Rectal smooth muscle tissue (tissue), 1 donor: Measurements from ENCODE around the gene ANKRD13D.

Source experiments
- H3K27ac ChIP-seq: one replicate; pipeline ENCODE4 v1.7.0; 2013; ENCODE audit warnings: low read depth, low read length, inconsistent platforms
- H3K27me3 ChIP-seq: one replicate; pipeline ENCODE4 v1.7.0; 2013; ENCODE audit warnings: low read length; ENCODE audit not compliant: control insufficient read depth, insufficient read depth
- H3K36me3 ChIP-seq: one replicate; pipeline ENCODE4 v1.7.0; 2013; ENCODE audit warnings: low read length; ENCODE audit not compliant: control insufficient read depth, insufficient read depth
- H3K4me1 ChIP-seq: one replicate; pipeline ENCODE4 v1.7.0; 2013; ENCODE audit warnings: low read length; ENCODE audit not compliant: control insufficient read depth, insufficient read depth
- H3K4me3 ChIP-seq: one replicate; pipeline ENCODE4 v1.7.0; 2013; ENCODE audit warnings: low read length
- H3K9ac ChIP-seq: one replicate; pipeline ENCODE4 v1.7.0; 2013; ENCODE audit warnings: low read length

ANKRD13D gene

DNA sequence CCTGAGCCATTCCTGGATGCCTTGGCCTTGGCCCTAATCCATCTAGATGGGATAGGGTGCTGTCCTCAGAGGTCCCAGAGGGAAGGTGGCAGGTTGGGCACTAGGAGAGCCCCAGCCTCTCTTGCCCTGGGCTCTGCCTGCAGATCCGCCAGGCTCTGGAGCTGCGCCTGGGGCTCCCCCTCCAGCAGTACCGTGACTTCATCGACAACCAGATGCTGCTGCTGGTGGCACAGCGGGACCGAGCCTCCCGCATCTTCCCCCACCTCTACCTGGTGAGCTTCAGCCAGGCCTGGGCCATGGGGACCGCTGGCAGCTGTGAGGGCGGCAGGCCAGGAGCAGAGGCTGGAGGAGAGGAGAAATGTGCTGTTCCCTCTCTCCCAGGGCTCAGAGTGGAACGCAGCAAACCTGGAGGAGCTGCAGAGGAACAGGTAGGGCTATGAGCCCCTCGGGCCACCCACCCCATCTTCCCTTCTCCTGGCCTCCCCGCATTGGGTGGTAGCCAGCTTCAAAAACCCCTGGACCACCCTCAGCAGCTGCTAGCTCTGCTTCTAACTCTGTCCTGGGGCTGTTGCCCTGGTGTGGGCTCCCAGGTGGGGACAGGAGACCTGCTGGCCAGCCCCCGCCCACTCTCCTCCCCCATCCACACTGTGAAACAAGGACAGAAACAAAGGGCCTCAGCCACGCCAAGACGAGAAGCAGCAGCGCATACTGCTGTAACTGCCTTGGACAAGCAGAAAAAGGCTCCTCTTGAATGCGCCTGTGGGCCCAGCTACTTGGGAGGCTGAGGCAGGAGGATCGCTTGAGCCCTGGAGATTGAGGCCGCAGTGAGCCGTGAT lies 19.1 kb downstream of the ANKRD13D start:
- peaks cover 4% of the 10 kb centered on the region for H3K36me3 ChIP-seq

DNA sequence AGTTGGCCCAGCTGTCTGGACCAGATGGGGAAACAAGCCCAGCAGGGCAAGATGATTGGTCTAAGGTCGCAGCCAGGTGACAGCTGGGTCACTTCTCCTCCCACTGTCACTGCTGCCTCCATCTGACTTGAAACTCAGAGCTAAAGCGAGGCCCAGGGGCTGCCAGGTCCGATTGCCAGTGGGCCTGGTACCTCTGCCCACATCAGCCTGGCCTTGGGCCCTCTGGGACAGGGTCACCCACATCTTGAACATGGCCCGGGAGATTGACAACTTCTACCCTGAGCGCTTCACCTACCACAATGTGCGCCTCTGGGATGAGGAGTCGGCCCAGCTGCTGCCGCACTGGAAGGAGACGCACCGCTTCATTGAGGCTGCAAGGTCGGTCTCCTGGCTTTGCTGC lies 20.1 kb downstream of the ANKRD13D start:
- no peak overlapping the region for H3K27ac ChIP-seq
- no peak overlapping the region for H3K9ac ChIP-seq
- H3K27me3 ChIP-seq: no peaks in the 10 kb centered on the region
- H3K4me1 ChIP-seq: no peaks in the 10 kb centered on the region
- H3K4me3 ChIP-seq: no peak overlapping the region
- peaks cover 4% of the 10 kb centered on the region for H3K36me3 ChIP-seq

More for the DNA sequence above, 19.1 kb downstream of the ANKRD13D start:
- H3K9ac ChIP-seq: no peak overlapping the region
- H3K4me3 ChIP-seq: no peak overlapping the region
- H3K27me3 ChIP-seq: no peaks in the 10 kb centered on the region
- H3K4me1 ChIP-seq: no peaks in the 10 kb centered on the region
- H3K27ac ChIP-seq: no peak overlapping the region

DNA sequence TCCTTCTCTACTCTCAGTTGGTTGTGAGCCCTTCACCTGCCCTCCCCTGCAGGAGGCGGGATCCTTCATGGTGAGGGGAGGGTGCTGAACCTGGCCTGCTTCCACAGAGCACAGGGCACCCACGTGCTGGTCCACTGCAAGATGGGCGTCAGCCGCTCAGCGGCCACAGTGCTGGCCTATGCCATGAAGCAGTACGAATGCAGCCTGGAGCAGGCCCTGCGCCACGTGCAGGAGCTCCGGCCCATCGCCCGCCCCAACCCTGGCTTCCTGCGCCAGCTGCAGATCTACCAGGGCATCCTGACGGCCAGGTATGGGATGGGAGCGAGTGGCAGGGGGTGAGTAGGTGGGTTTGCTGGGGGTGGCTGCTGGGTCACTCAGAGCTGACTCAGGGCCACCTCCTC lies 20.6 kb downstream of the ANKRD13D start:
- H3K4me3 ChIP-seq: no peak overlapping the region
- H3K9ac ChIP-seq: no peak overlapping the region
- H3K4me1 ChIP-seq: no peaks in the 10 kb centered on the region
- H3K27ac ChIP-seq: no peak overlapping the region
- H3K36me3 ChIP-seq: peaks cover 4% of the 10 kb centered on the region
- no peaks in the 10 kb centered on the region for H3K27me3 ChIP-seq

DNA sequence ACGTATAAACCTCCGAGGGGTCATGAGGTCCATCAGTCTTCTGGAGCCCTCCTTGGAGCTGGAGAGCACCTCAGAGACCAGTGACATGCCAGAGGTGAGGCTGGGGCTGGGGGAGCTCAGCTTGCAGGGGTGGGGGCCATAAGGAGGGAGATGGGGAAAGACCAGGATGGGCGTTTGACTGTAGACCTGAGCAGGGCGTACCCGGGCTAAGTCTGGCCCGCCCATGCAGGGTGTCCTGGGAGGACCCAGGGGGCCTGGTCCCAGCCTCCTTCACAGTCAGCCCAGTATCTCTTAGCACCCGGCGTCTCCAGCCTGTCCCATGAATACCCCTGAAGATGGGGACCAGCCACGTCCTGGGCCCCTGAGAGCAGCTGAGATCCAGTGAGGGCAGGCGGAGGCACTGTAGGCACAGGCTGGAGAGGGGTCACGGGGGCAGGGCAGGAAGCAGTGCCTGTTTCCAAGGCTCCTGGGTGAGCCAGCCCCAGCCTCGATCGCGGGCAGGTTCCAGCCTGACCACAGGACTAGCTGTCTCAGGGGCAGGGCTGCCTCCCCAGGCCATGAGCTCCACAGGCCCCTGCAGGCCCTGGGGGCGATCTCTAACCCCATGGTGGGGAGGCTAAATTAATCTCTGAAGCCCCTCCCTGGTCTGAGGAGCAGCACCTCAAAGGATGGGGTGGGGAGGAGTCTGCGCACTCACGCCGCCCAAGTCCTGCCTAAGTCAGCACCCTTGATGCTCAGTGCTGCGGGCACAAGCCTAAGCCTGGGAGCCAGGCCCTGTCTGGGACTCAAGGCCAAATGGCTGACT lies 21.3 kb downstream of the ANKRD13D start:
- no peak overlapping the region for H3K4me3 ChIP-seq
- H3K4me1 ChIP-seq: no peaks in the 10 kb centered on the region
- H3K27ac ChIP-seq: no peak overlapping the region
- H3K9ac ChIP-seq: no peak overlapping the region
- no peaks in the 10 kb centered on the region for H3K27me3 ChIP-seq
- peaks cover 4% of the 10 kb centered on the region for H3K36me3 ChIP-seq

DNA sequence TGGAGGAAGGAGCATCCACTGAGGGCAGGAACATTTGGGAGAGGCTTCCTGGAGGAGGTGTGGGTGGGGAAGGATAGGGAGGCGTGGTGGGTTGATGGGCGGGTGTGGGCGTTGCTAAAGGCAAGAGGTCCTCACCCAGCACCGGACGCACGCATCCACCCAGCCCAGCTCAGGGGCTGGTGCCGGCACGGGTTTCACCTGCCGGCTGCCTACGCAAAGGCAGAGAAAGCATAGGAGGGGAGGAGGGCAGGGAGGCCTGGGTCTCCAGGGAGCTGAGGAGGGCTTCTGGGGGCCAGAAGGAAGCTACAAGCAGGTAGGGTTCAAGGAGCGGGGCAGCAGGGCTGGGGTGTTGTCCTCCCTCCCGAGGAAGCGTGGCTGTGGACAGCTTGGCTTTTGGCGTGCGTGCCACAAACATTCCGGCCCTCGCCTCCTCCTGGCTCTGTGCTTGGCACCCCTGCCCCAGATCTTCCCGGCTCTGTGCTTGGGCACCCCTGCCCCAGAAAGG lies 22.0 kb downstream of the ANKRD13D start:
- no peaks in the 10 kb centered on the region for H3K4me1 ChIP-seq
- no peak overlapping the region for H3K4me3 ChIP-seq
- no peak overlapping the region for H3K9ac ChIP-seq
- H3K36me3 ChIP-seq: peaks cover 4% of the 10 kb centered on the region
- H3K27ac ChIP-seq: no peak overlapping the region
- H3K27me3 ChIP-seq: no peaks in the 10 kb centered on the region

DNA sequence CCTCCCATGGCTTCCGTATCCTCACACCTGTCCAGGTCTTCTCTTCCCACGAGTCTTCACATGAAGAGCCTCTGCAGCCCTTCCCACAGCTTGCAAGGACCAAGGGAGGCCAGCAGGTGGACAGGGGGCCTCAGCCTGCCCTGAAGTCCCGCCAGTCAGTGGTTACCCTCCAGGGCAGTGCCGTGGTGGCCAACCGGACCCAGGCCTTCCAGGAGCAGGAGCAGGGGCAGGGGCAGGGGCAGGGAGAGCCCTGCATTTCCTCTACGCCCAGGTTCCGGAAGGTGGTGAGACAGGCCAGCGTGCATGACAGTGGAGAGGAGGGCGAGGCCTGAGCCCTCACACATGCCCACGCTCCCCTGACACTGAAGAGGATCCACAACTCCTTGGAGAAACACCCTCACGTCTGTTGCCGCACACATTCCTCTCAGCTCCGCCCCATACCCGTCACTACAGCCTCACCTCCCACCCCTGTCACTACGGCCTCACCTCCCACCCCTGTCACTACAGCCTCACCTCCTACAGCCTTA lies 22.5 kb downstream of the ANKRD13D start:
- Histone ChIP-seq H3K4me1 (no peaks in the 10 kb centered on the region), H3K4me3 (no peak overlapping the region), H3K27ac (no peak overlapping the region), H3K27me3 (no peaks in the 10 kb centered on the region), H3K36me3 (peaks cover 4% of the 10 kb centered on the region), H3K9ac (no peak overlapping the region)

DNA sequence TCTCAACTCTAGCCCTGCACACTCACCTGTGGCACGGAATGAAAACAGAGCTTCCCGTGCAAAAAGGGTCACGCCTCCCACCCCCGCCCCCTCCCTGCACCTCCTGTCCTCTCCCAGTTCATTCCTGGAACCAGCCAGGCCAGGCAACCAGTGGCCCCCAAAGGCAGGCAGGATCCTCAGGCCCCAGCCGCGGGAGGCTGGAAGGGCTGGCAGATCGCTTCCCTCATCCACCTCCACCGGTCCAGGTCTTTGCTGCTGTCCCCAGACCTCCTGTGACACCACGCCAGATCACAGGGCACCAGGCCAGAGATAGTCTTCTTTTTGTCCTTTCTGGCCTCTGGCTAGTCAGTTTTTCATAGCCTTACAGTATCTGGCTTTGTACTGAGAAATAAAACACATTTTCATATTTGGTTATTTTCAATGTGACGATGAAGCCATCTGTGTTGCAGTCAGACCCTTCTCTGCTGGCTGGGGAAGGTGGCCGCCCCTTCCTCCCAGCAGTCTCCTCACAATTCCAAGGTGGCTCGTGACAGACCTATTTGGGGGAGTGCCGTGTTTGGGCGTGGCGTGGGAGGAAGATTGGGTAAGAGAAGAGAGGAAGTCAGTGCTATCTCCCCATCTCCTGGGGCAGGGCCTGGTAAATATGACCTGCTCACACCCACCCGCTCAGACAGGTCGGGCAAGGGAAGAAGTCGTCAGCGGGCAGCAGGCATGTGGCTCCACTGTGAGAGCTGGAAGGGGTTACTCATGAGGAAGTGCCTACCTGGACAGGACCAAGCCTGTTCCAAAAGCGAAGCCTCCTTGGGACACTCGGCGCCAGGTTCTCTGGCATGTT lies 23.3 kb downstream of the ANKRD13D start:
- Histone ChIP-seq H3K27ac (no peak overlapping the region), H3K4me3 (no peak overlapping the region), H3K9ac (no peak overlapping the region), H3K36me3 (peaks cover 4% of the 10 kb centered on the region), H3K4me1 (no peaks in the 10 kb centered on the region), H3K27me3 (no peaks in the 10 kb centered on the region)

DNA sequence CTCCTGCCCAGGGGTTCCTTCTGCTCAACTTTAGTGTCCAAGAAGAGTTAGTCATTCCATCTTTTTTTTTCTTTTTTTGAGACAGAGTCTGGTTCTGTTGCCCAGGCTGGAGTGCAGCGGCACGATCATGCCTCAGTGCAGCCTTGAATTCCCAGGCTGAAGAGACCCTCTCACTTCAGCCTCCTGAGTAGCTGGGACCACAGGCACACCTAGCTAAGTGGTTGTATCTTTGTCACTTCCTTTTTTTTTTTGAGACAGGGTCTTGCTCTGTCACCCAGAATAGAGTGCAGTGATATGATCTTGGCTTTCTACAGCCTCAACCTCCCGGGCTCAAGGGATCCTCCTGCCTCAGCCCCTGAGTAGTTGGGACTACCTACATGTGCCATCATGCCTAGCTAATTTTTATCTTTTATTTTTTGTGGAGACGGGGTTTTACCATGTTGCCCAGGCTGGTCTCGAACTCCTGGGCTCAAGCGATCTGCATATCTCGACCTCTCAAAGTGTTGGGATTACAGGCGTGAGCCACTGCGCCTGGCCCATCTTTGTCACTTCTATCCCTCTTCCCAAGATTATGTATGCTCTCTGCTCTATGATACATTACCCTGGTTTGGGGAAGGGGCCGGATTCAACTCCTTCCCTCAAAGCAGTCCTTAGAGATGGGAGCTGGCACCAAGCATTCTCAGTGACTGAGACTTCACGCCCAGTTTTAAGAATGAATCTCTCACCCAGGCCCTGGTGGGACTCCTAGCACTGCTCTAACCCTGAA lies 24.2 kb downstream of the ANKRD13D start:
- no peaks in the 10 kb centered on the region for H3K27me3 ChIP-seq
- peaks cover 4% of the 10 kb centered on the region for H3K36me3 ChIP-seq
- no peak overlapping the region for H3K9ac ChIP-seq
- no peak overlapping the region for H3K27ac ChIP-seq
- H3K4me3 ChIP-seq: no peak overlapping the region
- no peaks in the 10 kb centered on the region for H3K4me1 ChIP-seq

DNA sequence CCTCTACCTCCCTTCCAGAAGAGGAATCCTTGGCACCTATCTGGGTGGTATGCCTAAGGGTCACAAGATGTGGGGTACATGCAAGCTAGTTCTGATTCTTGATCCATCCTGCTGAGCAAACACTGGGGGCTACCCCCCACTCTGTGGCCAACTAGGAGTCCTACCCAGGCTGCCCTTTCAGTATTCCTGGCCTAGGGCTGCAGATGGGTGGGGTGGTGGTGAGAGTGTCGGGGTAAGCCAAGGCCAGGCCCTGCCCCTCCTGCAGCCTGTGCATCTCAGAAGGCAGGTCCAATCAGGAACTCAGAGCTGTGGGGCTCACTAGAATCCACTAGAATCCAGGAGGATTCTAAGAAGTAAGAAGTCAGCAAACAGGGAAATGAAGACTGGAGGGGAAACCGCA lies 25.1 kb downstream of the ANKRD13D start:
- H3K9ac ChIP-seq: no peak overlapping the region
- H3K27me3 ChIP-seq: no peaks in the 10 kb centered on the region
- H3K27ac ChIP-seq: no peak overlapping the region

DNA sequence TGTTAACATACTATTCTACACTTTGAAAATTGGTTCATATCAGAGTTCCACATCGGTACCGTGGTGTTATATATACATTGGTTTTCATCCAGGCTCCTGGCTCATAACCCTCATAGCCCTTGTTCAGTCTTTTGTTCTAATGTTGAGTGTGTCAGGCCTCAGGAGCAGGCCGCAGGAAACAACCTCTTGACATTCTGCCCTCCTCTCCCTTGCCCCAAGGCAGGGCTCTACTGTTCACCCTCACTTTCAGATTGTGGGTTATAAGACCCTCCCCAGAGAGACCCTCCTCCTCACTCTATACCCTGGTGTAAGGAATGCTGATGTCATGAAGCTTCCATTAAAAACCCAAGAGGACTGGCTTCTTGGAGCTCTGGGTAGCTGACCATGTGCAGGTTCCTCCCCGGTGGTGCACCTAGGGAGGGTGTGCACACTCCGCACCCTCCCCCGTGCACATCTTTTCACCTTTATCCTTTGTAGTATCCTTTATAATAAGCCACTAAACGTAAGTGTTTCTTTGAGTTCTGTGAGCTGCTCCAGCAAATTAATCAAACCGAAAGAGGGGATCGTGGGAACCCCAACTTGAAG lies 26.3 kb downstream of the ANKRD13D start:
- H3K27me3 ChIP-seq: no peaks in the 10 kb centered on the region
- H3K4me3 ChIP-seq: no peak overlapping the region
- H3K9ac ChIP-seq: no peak overlapping the region
- no peaks in the 10 kb centered on the region for H3K36me3 ChIP-seq
- H3K4me1 ChIP-seq: no peaks in the 10 kb centered on the region
- H3K27ac ChIP-seq: no peak overlapping the region

More for the DNA sequence above, 25.1 kb downstream of the ANKRD13D start:
- Histone ChIP-seq H3K4me3 (no peak overlapping the region), H3K4me1 (no peaks in the 10 kb centered on the region), H3K36me3 (peaks cover 4% of the 10 kb centered on the region)

DNA sequence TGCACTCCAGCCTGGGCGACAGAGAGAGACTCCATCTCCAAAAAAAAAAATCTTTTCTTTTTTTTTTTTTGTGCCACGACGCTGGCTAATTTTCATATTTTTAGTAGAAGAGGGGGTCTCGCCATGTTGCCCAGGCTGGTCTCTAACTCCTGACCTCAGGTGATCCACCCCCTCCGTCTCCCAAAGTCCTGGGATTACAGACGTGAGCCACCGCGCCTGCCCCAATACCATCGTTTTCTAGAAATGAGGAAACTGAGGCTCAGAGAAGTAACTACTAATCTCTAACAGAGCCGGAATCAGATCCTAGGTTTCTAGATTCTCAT lies 27.7 kb downstream of the ANKRD13D start:
- Histone ChIP-seq H3K4me1 (no peaks in the 10 kb centered on the region), H3K27ac (peak overlapping the region; percentile 82), H3K36me3 (no peaks in the 10 kb centered on the region), H3K4me3 (peak overlapping the region; percentile 85), H3K9ac (peak overlapping the region; percentile 86), H3K27me3 (no peaks in the 10 kb centered on the region)
